ENCODE data around the gene PPIL6. TPM values are rescaled to one million over a fixed set of nuclear protein-coding genes. Genes with fewer than 3 reads are reported as not detected.
"Not testable (repeated sequence)": the region's sequence is repeated elsewhere in the genome, so short reads cannot be mapped to it uniquely, and the experiment has no call there.

The PPIL6 gene
- total RNA-seq, 2 donors from 2014 or later: 1.2 to 1.9 TPM

DNA sequence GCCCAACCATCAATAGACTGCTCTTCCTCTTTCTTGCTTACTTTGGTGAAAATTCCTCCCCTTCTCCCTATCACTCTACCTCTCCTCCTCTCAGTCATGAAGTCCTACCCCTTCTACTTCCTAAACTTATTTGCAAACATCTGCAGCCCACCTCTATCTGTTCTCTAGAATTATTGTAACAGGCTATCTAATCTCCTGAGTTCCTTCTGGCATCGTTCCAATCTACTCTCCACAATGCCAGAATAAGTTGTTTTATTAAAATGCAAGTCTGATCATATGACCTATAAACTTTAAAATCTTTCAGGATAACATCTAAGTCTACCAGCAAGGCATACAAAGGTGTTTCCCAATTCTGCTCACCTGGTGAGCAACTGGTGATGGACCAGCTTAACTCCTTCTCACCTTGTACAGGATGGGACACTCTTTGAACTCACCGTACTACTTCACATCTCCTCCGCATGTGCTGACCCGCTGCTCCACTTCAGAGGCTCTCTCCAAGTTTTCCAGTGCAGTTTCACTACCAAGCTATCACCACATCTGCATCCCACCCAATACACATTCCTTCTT lies 66.0 kb downstream of the PPIL6 start:
- intact Hi-C loops (cut with DNase I): no loop called here
- no peak for DNase-seq (ENCODE audit: low spot score)

GRCh38 chr6:109373762-109374161 lies 66.7 kb downstream of the PPIL6 start:
- DNase-seq (ENCODE audit: low spot score): no peak
- intact Hi-C loops (cut with DNase I): no loop called here

GRCh38 chr6:109373331-109373730 lies 67.1 kb downstream of the PPIL6 start:
- intact Hi-C loops (cut with DNase I): no loop called here
- no peak for DNase-seq (ENCODE audit: low spot score)

GRCh38 chr6:109372130-109372529 lies 68.3 kb downstream of the PPIL6 start:
- intact Hi-C loops (cut with DNase I): no loop called here
- DNase-seq (ENCODE audit: low spot score): no peak

GRCh38 chr6:109370792-109371191 lies 69.6 kb downstream of the PPIL6 start:
- DNase-seq (ENCODE audit: low spot score): no peak
- intact Hi-C loops (cut with DNase I): no loop called here

GRCh38 chr6:109370336-109370735 lies 70.1 kb downstream of the PPIL6 start:
- no peak for DNase-seq (ENCODE audit: low spot score)

GRCh38 chr6:109369728-109370127 lies 70.7 kb downstream of the PPIL6 start:
- intact Hi-C loops (cut with DNase I): no loop called here
- no peak for DNase-seq (ENCODE audit: low spot score)

More at GRCh38 chr6:109370336-109370735, 70.1 kb downstream of the PPIL6 start:
- intact Hi-C loops (cut with DNase I): no loop called here

DNA sequence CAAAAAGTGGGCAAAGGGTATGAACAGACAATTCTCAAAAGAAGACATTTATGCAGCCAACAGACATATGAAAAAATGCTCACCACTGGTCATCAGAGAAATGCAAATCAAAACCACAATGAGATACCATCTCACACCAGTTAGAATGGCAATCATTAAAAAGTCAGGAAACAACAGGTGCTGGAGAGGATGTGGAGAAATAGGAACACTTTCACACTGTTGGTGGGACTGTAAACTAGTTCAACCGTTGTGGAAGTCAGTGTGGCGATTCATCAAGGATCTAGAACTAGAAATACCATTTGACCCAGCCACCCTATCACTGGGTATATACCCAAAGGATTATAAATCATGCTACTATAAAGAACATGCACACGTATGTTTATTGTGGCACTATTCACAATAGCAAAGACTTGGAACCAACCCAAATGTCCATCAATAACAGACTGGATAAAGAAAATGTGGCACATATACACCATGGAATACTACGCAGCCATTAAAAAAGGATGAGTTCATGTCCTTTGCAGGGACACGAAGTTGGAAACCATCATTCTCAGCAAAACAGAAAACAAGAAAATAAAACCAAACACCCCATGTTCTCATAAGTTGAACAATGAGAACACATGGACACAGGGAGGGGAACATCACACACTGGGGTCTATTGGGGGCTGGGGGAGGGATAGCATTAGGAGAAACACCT lies 75.9 kb downstream of the PPIL6 start:
- intact Hi-C loops (cut with DNase I); DNase-seq (ENCODE audit: low spot score): not testable (repeated sequence)

DNA sequence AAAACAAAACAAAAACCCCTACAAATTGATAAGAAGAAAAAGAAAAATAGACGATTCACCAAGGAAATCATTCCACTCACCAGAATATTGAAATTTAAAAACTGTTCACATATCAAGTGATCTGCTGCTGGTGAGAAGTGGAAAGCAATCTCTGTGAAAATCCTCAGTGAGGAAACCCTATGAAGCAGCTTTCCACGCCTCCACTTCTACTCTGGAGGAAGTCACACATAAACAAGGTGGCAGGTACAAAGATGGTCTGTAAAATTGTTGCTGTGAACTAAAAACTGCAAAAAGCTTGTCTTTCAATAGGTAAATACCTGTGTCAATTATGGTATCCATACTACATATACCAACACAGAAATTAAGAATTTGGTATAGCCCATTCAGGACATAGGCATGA lies 76.7 kb downstream of the PPIL6 start:
- DNase-seq (ENCODE audit: low spot score): no peak
- intact Hi-C loops (cut with DNase I): no loop called here

- DNase-seq (ENCODE audit: low spot score): no peak
- intact Hi-C loops (cut with DNase I): no loop called here
These were observed 78.1 kb downstream of the PPIL6 start for GRCh38 chr6:109362102-109362884.

- intact Hi-C loops (cut with DNase I): no loop called here
- no peak for DNase-seq (ENCODE audit: low spot score)
These were observed 79.6 kb downstream of the PPIL6 start for GRCh38 chr6:109360791-109361190.

DNA sequence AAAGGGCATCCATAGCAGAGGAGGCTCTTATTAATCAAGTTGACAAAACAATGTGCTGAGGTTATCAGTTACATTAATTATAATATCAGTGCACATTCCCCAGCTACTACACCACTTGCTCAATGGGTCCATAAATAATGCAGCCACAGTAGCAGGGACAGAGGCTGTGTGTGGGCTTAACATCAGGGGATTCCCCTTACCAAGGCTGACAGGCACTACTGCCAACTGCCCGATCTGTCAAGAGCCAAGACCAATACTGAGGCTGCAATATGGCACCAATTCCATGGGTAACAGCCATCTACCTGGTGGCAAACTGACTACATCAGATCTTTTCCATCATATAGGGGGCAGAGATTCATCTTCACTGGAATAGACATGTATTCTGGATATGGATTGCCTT lies 80.1 kb downstream of the PPIL6 start:
- intact Hi-C loops (cut with DNase I): no loop called here
- no peak for DNase-seq (ENCODE audit: low spot score)

DNA sequence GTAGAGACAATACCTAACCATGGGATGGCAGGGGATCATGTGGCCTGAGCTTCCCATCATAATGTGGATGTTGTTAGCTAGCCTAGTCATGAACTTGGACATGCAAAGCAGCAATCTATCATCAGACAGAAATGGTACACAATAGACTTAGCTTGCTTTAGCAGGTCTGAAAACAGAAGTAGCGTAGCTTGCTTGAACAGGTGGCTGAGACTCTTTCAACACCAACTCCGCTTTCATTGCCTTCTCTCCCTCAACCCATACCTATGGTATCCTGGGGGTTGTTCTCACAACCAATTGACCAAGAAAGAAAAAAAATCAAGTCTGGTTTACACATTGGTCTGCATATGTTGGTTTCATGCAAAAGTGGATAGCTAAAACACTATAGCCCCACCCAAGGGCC lies 81.2 kb downstream of the PPIL6 start:
- no peak for DNase-seq (ENCODE audit: low spot score)
- intact Hi-C loops (cut with DNase I): no loop called here

- no peak for DNase-seq (ENCODE audit: low spot score)
- intact Hi-C loops (cut with DNase I): no loop called here
These were observed 82.2 kb downstream of the PPIL6 start for GRCh38 chr6:109358204-109358603.

- intact Hi-C loops (cut with DNase I): no loop called here
- DNase-seq (ENCODE audit: low spot score): no peak
These were observed 84.2 kb downstream of the PPIL6 start for GRCh38 chr6:109356237-109356636.

DNA sequence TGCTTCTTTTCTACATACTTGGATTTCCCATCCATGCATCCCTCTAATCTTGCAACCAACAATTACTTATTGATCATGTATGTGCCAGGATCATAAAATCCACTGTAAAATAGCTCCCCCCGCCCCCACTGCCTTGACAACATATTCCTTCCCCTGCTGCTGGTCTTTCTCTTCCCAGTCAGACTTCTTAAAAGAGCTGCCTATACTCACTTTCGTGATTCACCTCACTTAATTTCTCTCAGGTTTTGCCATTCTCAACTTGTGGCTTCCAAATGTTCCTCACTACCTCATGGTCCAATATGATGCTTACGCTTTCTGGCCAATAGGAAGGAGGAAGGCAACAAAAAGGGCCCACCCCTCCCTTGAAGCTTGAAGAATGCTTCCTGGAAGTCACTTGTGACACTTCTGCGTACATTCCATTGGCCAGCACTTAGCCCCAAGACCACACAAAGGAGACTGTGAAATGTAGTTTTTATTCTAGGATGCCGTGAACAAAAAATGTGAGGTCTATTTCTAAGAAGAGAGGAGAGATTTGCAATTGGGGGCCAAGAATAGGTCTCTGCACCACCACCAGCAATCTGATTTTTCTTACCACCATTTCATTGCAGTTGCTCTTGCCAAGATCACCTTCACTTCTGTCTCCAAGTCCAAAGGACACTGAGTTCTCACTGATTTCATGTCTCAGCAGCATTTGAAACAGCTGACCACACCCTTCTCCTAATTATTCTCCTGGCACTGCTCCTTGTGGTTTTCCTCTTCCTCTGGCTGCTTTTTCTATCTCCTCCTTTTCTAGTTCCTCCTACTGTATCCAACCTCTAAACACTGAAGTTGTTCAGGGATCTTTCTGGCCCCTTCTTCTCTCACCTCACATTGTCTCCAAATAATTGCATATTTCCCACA lies 88.9 kb downstream of the PPIL6 start:
- intact Hi-C loops (cut with DNase I): no loop called here
- DNase-seq (ENCODE audit: low spot score): no peak

GRCh38 chr6:109349419-109349987 lies 90.9 kb downstream of the PPIL6 start:
- intact Hi-C loops (cut with DNase I): no loop called here
- no peak for DNase-seq (ENCODE audit: low spot score)

DNA sequence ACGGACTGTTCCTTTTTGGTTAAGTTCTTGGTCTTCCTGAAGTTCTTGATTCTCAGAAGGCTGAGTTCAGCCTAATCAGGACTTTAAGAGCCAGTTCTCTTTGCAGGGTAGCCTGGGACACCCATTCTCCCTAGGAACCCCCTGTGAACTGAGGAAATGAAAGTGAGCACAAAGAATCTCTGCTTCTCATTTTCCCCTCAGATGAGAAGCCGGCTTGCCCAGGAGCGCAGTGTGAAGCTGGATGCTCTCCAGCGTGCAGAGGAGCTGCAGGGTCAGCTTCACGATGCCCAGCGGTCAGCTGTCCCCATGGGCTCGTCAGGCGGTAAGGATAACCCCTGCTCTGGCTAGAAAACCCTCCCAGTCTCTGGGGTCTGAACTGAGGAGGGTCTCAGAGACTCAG lies 92.2 kb downstream of the PPIL6 start:
- intact Hi-C loops (cut with DNase I): no loop called here
- no peak for DNase-seq (ENCODE audit: low spot score)

- DNase-seq (ENCODE audit: low spot score): no peak
- intact Hi-C loops (cut with DNase I): no loop called here
These were observed 92.6 kb downstream of the PPIL6 start for GRCh38 chr6:109347779-109348178.

Measured in posterior vena cava (tissue), 2 donors.